Trophoblast cell (in vitro differentiated cells and primary cell): ENCODE data around the gene TNNT3.

ENCODE experiments used
- DNase-seq, 2 donors: peaks; one replicate each; pipeline ENCODE4 v3.0.0-alpha.2; 2016
- H2AFZ ChIP-seq: 2 replicates; pipeline ENCODE4 v1.6.1; 2013; ENCODE audit warnings: low read length, moderate library complexity, mild to moderate bottlenecking; ENCODE audit not compliant: insufficient read depth, poor library complexity
- H2AK5ac ChIP-seq: 2 replicates; pipeline ENCODE4 v1.6.1; 2013; ENCODE audit warnings: mild to moderate bottlenecking, low read length
- H2BK120ac ChIP-seq: 2 replicates; pipeline ENCODE4 v1.6.1; 2013; ENCODE audit warnings: low read length, mild to moderate bottlenecking, moderate library complexity; ENCODE audit not compliant: insufficient read depth, poor library complexity
- H2BK12ac ChIP-seq: 2 replicates; pipeline ENCODE4 v1.6.1; 2013; ENCODE audit warnings: mild to moderate bottlenecking, low read length, moderate library complexity
- H2BK5ac ChIP-seq: 2 replicates; pipeline ENCODE4 v1.6.1; 2013; ENCODE audit warnings: low read length, low read depth, moderate library complexity, mild to moderate bottlenecking; ENCODE audit not compliant: poor library complexity
- H3K14ac ChIP-seq: 2 replicates; pipeline ENCODE4 v1.6.1; 2013; ENCODE audit warnings: mild to moderate bottlenecking, low read length
- H3K18ac ChIP-seq: 2 replicates; pipeline ENCODE4 v1.6.1; 2013; ENCODE audit warnings: mild to moderate bottlenecking, low read length
- H3K23ac ChIP-seq: 2 replicates; pipeline ENCODE4 v1.6.1; 2013; ENCODE audit warnings: low read length
- H3K27ac ChIP-seq: 2 replicates; pipeline ENCODE4 v1.5.1; 2013; ENCODE audit warnings: low read depth, mild to moderate bottlenecking, inconsistent platforms, low read length, moderate library complexity
- H3K27me3 ChIP-seq: 2 replicates; pipeline ENCODE4 v1.6.1; 2013; ENCODE audit warnings: inconsistent platforms, mild to moderate bottlenecking, low read length, moderate library complexity; ENCODE audit not compliant: insufficient read depth
- H3K36me3 ChIP-seq, 2 experiments: 1 replicate in 1 of 2; 2 replicates in 1 of 2; pipeline ENCODE4 v1.6.1; 2013; ENCODE audit warnings: low read length in 2 of 2, mild to moderate bottlenecking in 2 of 2, moderate library complexity in 1 of 2; ENCODE audit not compliant: insufficient read depth in 2 of 2, control insufficient read depth in 1 of 2
- H3K4ac ChIP-seq: 2 replicates; pipeline ENCODE4 v1.6.1; 2013; ENCODE audit warnings: low read depth, mild to moderate bottlenecking, low read length, moderate library complexity
- H3K4me1 ChIP-seq, 2 experiments: 1 replicate in 1 of 2; 2 replicates in 1 of 2; pipeline ENCODE4 v1.6.1; 2013; ENCODE audit warnings: low read length in 2 of 2, mild to moderate bottlenecking in 2 of 2, moderate library complexity in 1 of 2; ENCODE audit not compliant: insufficient read depth in 2 of 2, control insufficient read depth in 1 of 2
- H3K4me2 ChIP-seq: 2 replicates; pipeline ENCODE4 v1.6.1; 2013; ENCODE audit warnings: inconsistent platforms, mild to moderate bottlenecking, low read length, moderate library complexity
- H3K4me3 ChIP-seq: 2 replicates; pipeline ENCODE4 v1.5.1; 2013; ENCODE audit warnings: mild to moderate bottlenecking, low read depth, low read length, inconsistent platforms
- H3K79me1 ChIP-seq: one replicate; pipeline ENCODE4 v1.6.1; 2013; ENCODE audit warnings: low read length
- H3K79me2 ChIP-seq: 2 replicates; pipeline ENCODE4 v1.6.1; 2013; ENCODE audit warnings: low read length, mild to moderate bottlenecking; ENCODE audit not compliant: control insufficient read depth, insufficient read depth, poor library complexity
- H3K9ac ChIP-seq: 2 replicates; pipeline ENCODE4 v1.6.1; 2013; ENCODE audit warnings: mild to moderate bottlenecking, low read length
- H3K9me3 ChIP-seq: 2 replicates; pipeline ENCODE4 v1.6.1; 2013; ENCODE audit warnings: low read depth, mild to moderate bottlenecking, control low read depth, inconsistent platforms, low read length; ENCODE audit not compliant: insufficient read depth
- H4K12ac ChIP-seq: 2 replicates; pipeline ENCODE4 v1.6.1; 2013; ENCODE audit warnings: low read depth, mild to moderate bottlenecking, low read length, moderate library complexity
- H4K8ac ChIP-seq: 2 replicates; pipeline ENCODE4 v1.6.1; 2013; ENCODE audit warnings: low read depth, mild to moderate bottlenecking, low read length, moderate library complexity
- H4K91ac ChIP-seq: one replicate; pipeline ENCODE4 v1.6.1; 2013; ENCODE audit warnings: low read depth, mild to moderate bottlenecking, low read length, moderate library complexity
- WGBS: extraction: QIAGEN DNeasy Blood & Tissue Kit; methylation state at CpG from one replicate; pipeline ENCODE4 v1.1.7; 2013; ENCODE audit warnings: missing lambda C conversion rate; ENCODE audit not compliant: insufficient read length, insufficient coverage; ENCODE audit errors: extremely low coverage; 5-methylcytosine and 5-hydroxymethylcytosine counted together

TNNT3 gene

DNA sequence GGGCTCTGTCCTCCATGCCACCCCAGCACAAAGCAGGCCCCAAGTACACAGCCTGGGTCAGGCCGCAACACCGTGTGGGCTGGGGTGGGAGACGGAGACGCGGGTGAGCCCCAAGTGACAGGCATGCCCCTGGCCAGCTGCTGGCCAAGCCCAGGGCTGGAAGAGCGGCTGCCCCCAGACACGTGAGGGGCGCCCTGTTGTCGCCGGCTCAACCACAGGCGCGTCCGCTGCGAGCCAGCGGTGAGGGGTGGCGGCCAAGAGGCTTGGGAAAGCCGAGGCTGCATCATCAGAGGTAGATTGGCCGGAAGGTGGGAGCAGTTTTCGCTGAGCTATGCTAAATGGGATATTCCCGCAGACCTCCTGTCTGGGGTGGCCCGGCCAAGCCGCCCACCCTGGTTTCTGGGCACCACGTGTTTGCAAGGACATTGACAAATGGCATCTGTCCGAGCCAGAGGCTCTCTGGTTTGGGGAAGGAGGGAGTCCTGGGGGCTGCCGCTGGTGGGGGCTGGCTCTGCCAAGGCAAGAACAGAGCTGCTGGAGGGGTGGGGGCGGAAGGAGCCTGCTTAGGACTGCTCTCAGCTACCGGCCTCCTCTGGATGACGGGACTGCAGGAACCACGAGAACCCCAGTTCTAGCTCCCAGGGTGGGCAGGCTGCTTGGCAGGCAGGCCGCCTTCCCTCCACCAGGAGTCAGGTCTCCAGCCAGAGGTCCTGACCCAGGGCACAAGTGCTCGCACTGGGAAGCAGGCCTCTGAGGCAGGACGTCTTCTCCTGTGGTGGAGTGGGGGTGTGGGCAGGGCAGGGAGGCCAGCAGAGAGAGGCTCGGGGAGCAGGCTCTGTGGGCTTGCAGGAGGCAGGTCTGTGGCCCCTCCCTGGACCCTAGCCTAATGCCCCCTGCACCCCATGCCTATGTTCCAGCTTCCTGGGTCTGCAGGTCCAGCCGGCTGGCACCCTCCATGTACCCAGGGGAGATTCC is 28.4 kb upstream of the TNNT3 start:
- Histone ChIP-seq H3K4me1 (no peaks in the 10 kb centered on the region), H3K79me2 (no peaks in the 10 kb centered on the region), H3K27ac (no peak overlapping the region), H3K14ac (no peak overlapping the region), H4K8ac (no peak overlapping the region), H3K9me3 (peaks cover 5% of the 10 kb centered on the region), H4K91ac (no peak overlapping the region), H3K18ac (no peak overlapping the region), H3K4ac (no peak overlapping the region), H2BK120ac (no peak overlapping the region), H2AFZ (no peak overlapping the region), H4K12ac (no peak overlapping the region), H3K27me3 (no peaks in the 10 kb centered on the region), H3K9ac (no peak overlapping the region), H2BK12ac (no peak overlapping the region), H3K36me3 (no peaks in the 10 kb centered on the region), H3K4me2 (no peak overlapping the region), H3K4me3 (no peak overlapping the region), H3K79me1 (no peaks in the 10 kb centered on the region), H2BK5ac (no peak overlapping the region), H2AK5ac (peak overlapping the region; percentile 9), H3K23ac (no peak overlapping the region)
- DNase-seq: no peak
- WGBS: no CpG with 5 or more reads among the region's 34 CpGs

DNA sequence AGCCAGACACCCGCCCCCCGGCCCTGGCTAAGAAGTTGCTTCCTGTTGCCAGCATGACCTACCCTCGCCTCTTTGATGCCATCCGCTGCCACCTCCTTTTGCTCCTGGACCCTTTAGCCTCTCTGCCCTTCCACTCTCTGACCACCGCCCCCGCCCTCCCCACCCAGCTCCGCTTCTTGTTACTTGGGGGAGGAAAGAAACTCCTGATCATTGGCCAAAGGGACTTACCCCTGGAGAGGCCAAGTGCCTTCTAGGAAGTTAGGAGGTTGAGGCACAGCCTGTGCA is 27.7 kb upstream of the TNNT3 start, which contains the start of gene PRR33:
Gene PRR33, minus strand, starts transcription at position 65 of the 285 bp plus-strand sequence. CDS start 1,311 bp downstream, outside the sequence.
- H4K12ac ChIP-seq: no peak within 1 kb of the TSS
- no peak within 1 kb of the TSS for H3K27ac ChIP-seq
- H2BK120ac ChIP-seq: no peak within 1 kb of the TSS
- H3K14ac ChIP-seq: no peak within 1 kb of the TSS
- H3K9me3 ChIP-seq: peaks cover 3% of the 10 kb centered on the region
- no peak within 1 kb of the TSS for H2BK12ac ChIP-seq
- H3K79me1 ChIP-seq: no peaks in the 10 kb centered on the region
- no peak within 1 kb of the TSS for H3K9ac ChIP-seq
- WGBS: no CpG with 5 or more reads among the region's 7 CpGs
- H3K23ac ChIP-seq: no peak within 1 kb of the TSS
- H3K79me2 ChIP-seq: no peaks in the 10 kb centered on the region
- no peaks in the 10 kb centered on the region for H3K4me1 ChIP-seq
- DNase-seq: no peak
- no peak within 1 kb of the TSS for H3K4me3 ChIP-seq
- H2AK5ac ChIP-seq: peak within 1 kb of the TSS; percentile 9
- H3K4me2 ChIP-seq: no peak within 1 kb of the TSS
- no peak within 1 kb of the TSS for H3K4ac ChIP-seq
- no peak within 1 kb of the TSS for H2AFZ ChIP-seq
- no peaks in the 10 kb centered on the region for H3K36me3 ChIP-seq
- no peak within 1 kb of the TSS for H4K8ac ChIP-seq
- no peak within 1 kb of the TSS for H3K18ac ChIP-seq
- H3K27me3 ChIP-seq: no peaks in the 10 kb centered on the region
- no peak within 1 kb of the TSS for H4K91ac ChIP-seq
- H2BK5ac ChIP-seq: no peak within 1 kb of the TSS

DNA sequence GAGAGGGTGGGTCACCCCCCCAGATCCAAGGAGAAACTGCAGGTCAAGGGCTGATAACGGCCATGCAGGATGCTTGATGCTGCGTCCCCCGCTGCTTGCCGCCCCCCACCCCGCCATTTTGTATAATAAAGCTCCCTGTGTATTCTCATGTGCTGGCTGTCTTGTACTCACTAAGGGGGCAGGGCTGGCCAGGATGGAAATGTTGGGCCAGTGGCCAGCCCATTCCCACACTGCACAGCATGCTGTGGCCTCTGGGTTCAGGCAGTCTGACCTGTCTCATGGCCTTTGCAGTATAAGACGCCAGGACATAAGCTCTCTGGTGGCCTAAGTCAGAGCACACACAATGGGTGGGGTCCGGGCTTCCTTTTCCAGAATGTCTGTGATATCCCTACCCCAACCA is 27.4 kb upstream of the TNNT3 start:
- DNase-seq: no peak
- Histone ChIP-seq H3K18ac (no peak overlapping the region), H3K4ac (no peak overlapping the region), H3K36me3 (no peaks in the 10 kb centered on the region), H3K4me1 (no peaks in the 10 kb centered on the region), H3K79me2 (no peaks in the 10 kb centered on the region), H3K27me3 (no peaks in the 10 kb centered on the region), H3K4me3 (no peak overlapping the region), H2BK120ac (no peak overlapping the region), H3K14ac (no peak overlapping the region), H2BK5ac (no peak overlapping the region), H3K9me3 (peaks cover 3% of the 10 kb centered on the region), H3K27ac (no peak overlapping the region), H3K23ac (no peak overlapping the region), H4K8ac (no peak overlapping the region), H3K79me1 (no peaks in the 10 kb centered on the region), H3K4me2 (no peak overlapping the region), H2AK5ac (no peak overlapping the region), H4K12ac (no peak overlapping the region), H3K9ac (no peak overlapping the region), H4K91ac (no peak overlapping the region), H2AFZ (no peak overlapping the region), H2BK12ac (no peak overlapping the region)
- no CpG with 5 or more reads among the region's 7 CpGs for WGBS

DNA sequence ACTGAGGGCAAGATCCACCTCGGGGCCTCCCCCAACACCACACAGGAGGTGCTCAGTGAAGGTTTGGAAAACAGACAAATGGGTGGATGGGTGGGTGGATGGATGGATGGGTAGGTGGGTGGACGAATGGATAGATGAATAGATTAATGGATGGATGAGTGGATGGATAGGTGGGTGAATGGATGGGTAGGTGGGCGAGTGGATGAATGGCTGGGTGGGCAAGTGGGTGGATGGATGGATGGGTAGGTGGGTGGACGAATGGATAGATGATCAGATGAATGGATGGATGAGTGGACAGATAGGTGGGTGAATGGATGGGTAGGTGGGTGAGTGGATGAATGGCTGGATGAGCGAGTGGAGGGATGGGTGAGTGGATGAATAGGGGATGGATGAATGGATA is 26.9 kb upstream of the TNNT3 start:
- 98% methylated on average over 2 of the region's 5 CpGs for WGBS
- no peak overlapping the region for H2BK5ac ChIP-seq
- H3K27ac ChIP-seq: no peak overlapping the region
- H3K79me1 ChIP-seq: no peaks in the 10 kb centered on the region
- H2AFZ ChIP-seq: no peak overlapping the region
- H3K4me2 ChIP-seq: no peak overlapping the region
- DNase-seq: no peak
- H4K12ac ChIP-seq: no peak overlapping the region
- H4K8ac ChIP-seq: no peak overlapping the region
- no peak overlapping the region for H2BK12ac ChIP-seq
- H2BK120ac ChIP-seq: no peak overlapping the region
- H3K14ac ChIP-seq: no peak overlapping the region
- no peak overlapping the region for H3K23ac ChIP-seq
- H3K4me3 ChIP-seq: no peak overlapping the region
- no peak overlapping the region for H2AK5ac ChIP-seq
- no peak overlapping the region for H3K18ac ChIP-seq
- H3K9ac ChIP-seq: no peak overlapping the region
- no peaks in the 10 kb centered on the region for H3K27me3 ChIP-seq
- peaks cover 3% of the 10 kb centered on the region for H3K9me3 ChIP-seq
- no peak overlapping the region for H4K91ac ChIP-seq
- no peaks in the 10 kb centered on the region for H3K4me1 ChIP-seq
- H3K4ac ChIP-seq: no peak overlapping the region
- no peaks in the 10 kb centered on the region for H3K79me2 ChIP-seq
- no peaks in the 10 kb centered on the region for H3K36me3 ChIP-seq
